Mesenchymal stem cell (in vitro differentiated cells and primary cell): ENCODE measurements around the gene LTO1.
A peak's percentile ranks its signal among the peaks of the same experiment; 100 is the strongest.

Experiments
- DNase-seq: peaks from one replicate; pipeline ENCODE4 v3.0.0-alpha.2; 2013
- H2AFZ ChIP-seq: one replicate; pipeline ENCODE4 v1.6.1; 2013; ENCODE audit warnings: low read depth, mild to moderate bottlenecking, control low read depth, inconsistent platforms, low read length, moderate library complexity
- H2AK5ac ChIP-seq: 2 replicates; pipeline ENCODE4 v1.6.1; 2013; ENCODE audit warnings: low read length, moderate library complexity, mild to moderate bottlenecking, inconsistent platforms; ENCODE audit not compliant: severe bottlenecking
- H2BK120ac ChIP-seq: one replicate; pipeline ENCODE4 v1.6.1; 2013; ENCODE audit warnings: low read depth, mild to moderate bottlenecking, inconsistent platforms, low read length, moderate library complexity
- H2BK12ac ChIP-seq, 2 experiments: one replicate each; pipeline ENCODE4 v1.6.1; 2013; ENCODE audit warnings: inconsistent platforms in 2 of 2, low read length in 2 of 2, mild to moderate bottlenecking in 2 of 2, moderate library complexity in 2 of 2, control low read depth in 1 of 2
- H2BK15ac ChIP-seq: one replicate; pipeline ENCODE4 v1.6.1; 2013; ENCODE audit warnings: mild to moderate bottlenecking, low read depth, inconsistent platforms; ENCODE audit not compliant: poor library complexity, severe bottlenecking
- H2BK5ac ChIP-seq: 2 replicates; pipeline ENCODE4 v1.6.1; 2013; ENCODE audit warnings: low read depth, mild to moderate bottlenecking, low read length, control low read depth, inconsistent platforms; ENCODE audit not compliant: poor library complexity, severe bottlenecking
- H3K14ac ChIP-seq, 2 experiments: one replicate each; pipeline ENCODE4 v1.6.1; 2013; ENCODE audit warnings: inconsistent platforms in 2 of 2, low read length in 2 of 2, control low read depth in 1 of 2, mild to moderate bottlenecking in 1 of 2, moderate library complexity in 1 of 2
- H3K18ac ChIP-seq, 2 experiments: one replicate each; pipeline ENCODE4 v1.6.1; 2013; ENCODE audit warnings: inconsistent platforms in 2 of 2, low read length in 2 of 2, control low read depth in 1 of 2, low read depth in 1 of 2, mild to moderate bottlenecking in 1 of 2
- H3K23ac ChIP-seq, 2 experiments: one replicate each; pipeline ENCODE4 v1.6.1; 2013; ENCODE audit warnings: inconsistent platforms in 2 of 2, low read length in 2 of 2, mild to moderate bottlenecking in 2 of 2, moderate library complexity in 2 of 2, control low read depth in 1 of 2
- H3K27ac ChIP-seq: 2 replicates; pipeline ENCODE4 v1.5.1; 2013; ENCODE audit warnings: mild to moderate bottlenecking, moderate library complexity, low read length, control low read depth, inconsistent platforms; ENCODE audit not compliant: poor library complexity, severe bottlenecking
- H3K27me3 ChIP-seq, 2 experiments: 2 replicates each; pipeline versions ENCODE4 v1.6.1 to v1.7.0; 2013; ENCODE audit warnings: low read length in 2 of 2, mild to moderate bottlenecking in 2 of 2, moderate library complexity in 2 of 2, control low read depth in 1 of 2, inconsistent platforms in 1 of 2; ENCODE audit not compliant: control insufficient read depth in 1 of 2, insufficient read depth in 1 of 2
- H3K36me3 ChIP-seq, 2 experiments: 2 replicates each; pipeline versions ENCODE4 v1.6.1 to v1.7.0; 2013; ENCODE audit warnings: low read length in 2 of 2, control low read depth in 1 of 2, inconsistent platforms in 1 of 2, low read depth in 1 of 2, mild to moderate bottlenecking in 1 of 2; ENCODE audit not compliant: insufficient read depth in 2 of 2, control insufficient read depth in 1 of 2
- H3K4ac ChIP-seq, 2 experiments: one replicate each; pipeline ENCODE4 v1.6.1; 2013; ENCODE audit warnings: inconsistent platforms in 2 of 2, low read length in 2 of 2, mild to moderate bottlenecking in 2 of 2, moderate library complexity in 2 of 2, control low read depth in 1 of 2, low read depth in 1 of 2
- H3K4me1 ChIP-seq: 2 replicates; pipeline ENCODE4 v1.6.1; 2013; ENCODE audit warnings: low read depth, low read length, control low read depth; ENCODE audit not compliant: control insufficient read depth, insufficient read depth
- H3K4me2 ChIP-seq: 2 replicates; pipeline ENCODE4 v1.6.1; 2013; ENCODE audit warnings: low read length, mild to moderate bottlenecking, inconsistent platforms; ENCODE audit not compliant: poor library complexity, severe bottlenecking
- H3K4me3 ChIP-seq, 2 experiments: 2 replicates each; pipeline versions ENCODE4 v1.5.1 to v1.7.0; 2013; ENCODE audit warnings: low read length in 2 of 2, mild to moderate bottlenecking in 2 of 2, control low read depth in 1 of 2, low read depth in 1 of 2; ENCODE audit not compliant: insufficient read depth in 1 of 2
- H3K79me1 ChIP-seq: replicated peaks from 2 replicates; pipeline ENCODE4 v1.6.1; 2013; ENCODE audit warnings: mild to moderate bottlenecking, control low read depth, low read length, inconsistent platforms; ENCODE audit not compliant: poor library complexity, severe bottlenecking
- H3K9ac ChIP-seq: 2 replicates; pipeline ENCODE4 v1.7.0; 2013; ENCODE audit warnings: mild to moderate bottlenecking, low read length, moderate library complexity
- H3K9me3 ChIP-seq: 2 replicates; pipeline ENCODE4 v1.7.0; 2013; ENCODE audit warnings: mild to moderate bottlenecking, low read length; ENCODE audit not compliant: control insufficient read depth
- H4K8ac ChIP-seq: one replicate; pipeline ENCODE4 v1.6.1; 2013; ENCODE audit warnings: inconsistent platforms, mild to moderate bottlenecking, low read length, moderate library complexity
- H4K91ac ChIP-seq: one replicate; pipeline ENCODE4 v1.6.1; 2013; ENCODE audit warnings: mild to moderate bottlenecking, low read length, inconsistent platforms
- WGBS: methylation state at CpG from one replicate; pipeline ENCODE4 v1.1.7; 2013; ENCODE audit warnings: mixed read lengths; 5-methylcytosine and 5-hydroxymethylcytosine counted together

LTO1 gene

GRCh38 chr11:69680688-69681087, 5.5 kb upstream of the LTO1 start:
- Histone ChIP-seq H3K4me3 (no peak overlapping the region), H3K4me2 (no peak overlapping the region), H3K27ac (no peak overlapping the region), H3K4me1 (peaks cover 2% of the 10 kb centered on the region), H2AK5ac (no peak overlapping the region), H3K27me3 (peaks cover 12% of the 10 kb centered on the region in 2 experiments), H3K79me1 (no peaks in the 10 kb centered on the region), H3K18ac (no peak overlapping the region), H3K36me3 (no peaks in the 10 kb centered on the region), H3K9me3 (no peaks in the 10 kb centered on the region), H3K14ac (peak overlapping the region in 1 of 2 experiments; percentile 94), H4K8ac (no peak overlapping the region), H2BK12ac (peak overlapping the region in 1 of 2 experiments; percentile 18), H2BK5ac (no peak overlapping the region), H4K91ac (no peak overlapping the region), H2BK15ac (no peak overlapping the region), H3K23ac (peak overlapping the region in 1 of 2 experiments; percentile 72), H3K4ac (no peak overlapping the region), H2AFZ (no peak overlapping the region), H3K9ac (no peak overlapping the region), H2BK120ac (no peak overlapping the region)
- 96% methylated on average over 4 of the region's 5 CpGs for WGBS
- no peak for DNase-seq

- no peak overlapping the region for H4K91ac ChIP-seq
- no peak for DNase-seq
- H2BK120ac ChIP-seq = no peak overlapping the region
- WGBS = no CpG with 5 or more reads among the region's 2 CpGs
- peaks cover 5% of the 10 kb centered on the region for H3K79me1 ChIP-seq
- no peak overlapping the region for H3K4me2 ChIP-seq
- H2AK5ac ChIP-seq = no peak overlapping the region
- H3K36me3 ChIP-seq = peaks cover 0 to 7% of the 10 kb centered on the region in 2 experiments
- H3K4ac ChIP-seq = no peak overlapping the region
- no peak overlapping the region for H3K23ac ChIP-seq
- no peak overlapping the region for H2BK12ac ChIP-seq
- no peaks in the 10 kb centered on the region for H3K9me3 ChIP-seq
- no peak overlapping the region for H3K9ac ChIP-seq
- no peak overlapping the region for H3K14ac ChIP-seq
- H3K27ac ChIP-seq = no peak overlapping the region
- no peak overlapping the region for H2BK15ac ChIP-seq
- H3K27me3 ChIP-seq = no peaks in the 10 kb centered on the region
- no peak overlapping the region for H4K8ac ChIP-seq
- H3K18ac ChIP-seq = no peak overlapping the region
- H3K4me3 ChIP-seq = no peak overlapping the region
- H2BK5ac ChIP-seq = no peak overlapping the region
- peaks cover 11% of the 10 kb centered on the region for H3K4me1 ChIP-seq
- H2AFZ ChIP-seq = no peak overlapping the region
Measured at GRCh38 chr11:69677749-69678148, 2.6 kb upstream of the LTO1 start.

GRCh38 chr11:69674267-69674885, 777 bp downstream of the LTO1 start:
- Histone ChIP-seq H3K23ac (no peak overlapping the region), H2BK120ac (peak overlapping the region; percentile 9)

GRCh38 chr11:69671734-69672465, 3.3 kb downstream of the LTO1 start:
- H3K9me3 ChIP-seq = no peaks in the 10 kb centered on the region
- no peak overlapping the region for H2BK12ac ChIP-seq
- peaks cover 35% of the 10 kb centered on the region for H3K79me1 ChIP-seq
- no peak for DNase-seq
- no peak overlapping the region for H2BK5ac ChIP-seq
- no peak overlapping the region for H3K4ac ChIP-seq
- H3K36me3 ChIP-seq = peaks cover 28 to 53% of the 10 kb centered on the region in 2 experiments
- H2BK15ac ChIP-seq = no peak overlapping the region
- peak overlapping the region; percentile 11 for H3K9ac ChIP-seq
- H2AFZ ChIP-seq = no peak overlapping the region
- no peak overlapping the region for H3K4me2 ChIP-seq
- no peak overlapping the region for H2AK5ac ChIP-seq
- no peak overlapping the region for H3K18ac ChIP-seq
- no peak overlapping the region for H2BK120ac ChIP-seq
- no peak overlapping the region for H3K14ac ChIP-seq
- H3K27me3 ChIP-seq = no peaks in the 10 kb centered on the region
- 96% methylated on average over 8 of the region's 10 CpGs for WGBS
- H4K8ac ChIP-seq = no peak overlapping the region
- H3K23ac ChIP-seq = no peak overlapping the region
- H3K27ac ChIP-seq = no peak overlapping the region
- H4K91ac ChIP-seq = no peak overlapping the region
- H3K4me1 ChIP-seq = peaks cover 15% of the 10 kb centered on the region
- no peak overlapping the region for H3K4me3 ChIP-seq

More at GRCh38 chr11:69674267-69674885, 777 bp downstream of the LTO1 start:
- H3K4ac ChIP-seq = peak overlapping the region; percentile 95 to 98
- no peak overlapping the region for H3K14ac ChIP-seq
- H2AFZ ChIP-seq = no peak overlapping the region
- H2BK12ac ChIP-seq = no peak overlapping the region
- peak overlapping the region; percentile 22 for H3K27ac ChIP-seq
- H2BK15ac ChIP-seq = no peak overlapping the region
- H3K27me3 ChIP-seq = no peaks in the 10 kb centered on the region
- 29% methylated on average over 18 of the region's 18 CpGs for whole genome bisulfite sequencing
- peak overlapping the region; percentile 16 for H2AK5ac ChIP-seq
- peak overlapping the region; percentile 97 for H4K91ac ChIP-seq
- H3K18ac ChIP-seq = peak overlapping the region; percentile 98 to 99
- H3K36me3 ChIP-seq = peaks cover 16 to 37% of the 10 kb centered on the region in 2 experiments
- peaks cover 13% of the 10 kb centered on the region for H3K4me1 ChIP-seq
- H3K9ac ChIP-seq = peak overlapping the region; percentile 100
- H3K79me1 ChIP-seq = peaks cover 20% of the 10 kb centered on the region
- no peak overlapping the region for H2BK5ac ChIP-seq
- H3K4me3 ChIP-seq = peak overlapping the region; percentile 98 to 100
- DNase-seq = peak; percentile 92
- peak overlapping the region; percentile 99 for H4K8ac ChIP-seq
- H3K9me3 ChIP-seq = no peaks in the 10 kb centered on the region
- H3K4me2 ChIP-seq = peak overlapping the region; percentile 82
